ENCODE data around the gene ZNF628. TPM values are rescaled to one million over a fixed set of nuclear protein-coding genes. Genes with fewer than 3 reads are reported as not detected.

ZNF628 gene
- 10 to 100 TPM in 3 of 7 donors, 1 to 10 TPM in 4; 4.4 to 13.6 (median 9.7) TPM for total RNA-seq
- 1 to 10 TPM; 1.4 to 8.2 (median 1.7) TPM for polyA plus RNA-seq
- long read RNA-seq, donor 1, transcript ZNF628-201 (1 exons, 3,177 nt) = major isoform, 6 of 10 reads
- long read RNA-seq, donor 1, partial matches to known transcripts = 0 of 10 reads
- long read RNA-seq, donor 1, other reads (novel, unspliced or antisense) = 0 of 10 reads
- long read RNA-seq, donor 2, partial matches to known transcripts = 0 of 6 reads
- long read RNA-seq, donor 2, other reads (novel, unspliced or antisense) = 0 of 6 reads

GRCh38 chr19:55476100-55476775, at the start of gene ZNF628:
ZNF628 (plus strand) TSS chr19:55476617; CDS start chr19:55479911, 3,294 bp downstream.
- peaks cover 0 to 10% (median 4%) of the 10 kb centered on the region in 6 donors for H3K36me3 ChIP-seq
- DNase-seq = peak; percentile 99
- intact Hi-C loops (cut with DNase I; ENCODE audit: low total_unique reads) = no loop called here
- H3K4me1 ChIP-seq = peaks cover 3 to 50% (median 25%) of the 10 kb centered on the region in 6 donors
- peak within 1 kb of the TSS; percentile 76 to 99 (median 97) for H3K27ac ChIP-seq
- whole genome bisulfite sequencing, 5 donors = 1 to 4% (median 1%) methylated on average over 23 to 61 of the region's 61 CpGs
- peak within 1 kb of the TSS; percentile 50 to 85 (median 59) for H3K4me3 ChIP-seq
- H3K27me3 ChIP-seq (replicated peaks in 1 of 7) = no peaks in the 10 kb centered on the region
- TF ChIP-seq POLR2A (IDR thresholded peaks at IDR 0.05) = peak; percentile 33 to 77 (median 34)
- peak in 1 of 11 experiments; percentile 25 for TF ChIP-seq CTCF (IDR thresholded peaks at IDR 0.05 in 8 of 11, conservative IDR thresholded peaks at IDR 0.05 in 3 of 11)
- TF ChIP-seq POLR2AphosphoS5 (IDR thresholded peaks at IDR 0.05) = peak; percentile 97 to 99 (median 98)
- H3K9me3 ChIP-seq = no peaks in the 10 kb centered on the region

- Histone ChIP-seq H3K4me1 (no peaks in the 10 kb centered on the region), H3K4me3 (no peak overlapping the region), H3K27ac (no peak overlapping the region), H3K27me3 (replicated peaks in 1 of 7) (peaks cover 5 to 88% (median 39%) of the 10 kb centered on the region in 7 donors), H3K9me3 (no peaks in the 10 kb centered on the region), H3K36me3 (no peaks in the 10 kb centered on the region)
- no peak for DNase-seq
- TF ChIP-seq POLR2AphosphoS5 (IDR thresholded peaks at IDR 0.05) = no peak
- WGBS, 5 donors = 86 to 100% (median 92%) methylated on average over 1 of the region's 1 CpG
- intact Hi-C loops (cut with DNase I; ENCODE audit: low total_unique reads) = no loop called here
Observed at GRCh38 chr19:55431183-55431582, 45.2 kb upstream of the ZNF628 start.

GRCh38 chr19:55432241-55432959, 44.0 kb upstream of the ZNF628 start:
- intact Hi-C loops (cut with DNase I; ENCODE audit: low total_unique reads) = no loop called here
- TF ChIP-seq CTCF (IDR thresholded peaks at IDR 0.05 in 8 of 11, conservative IDR thresholded peaks at IDR 0.05 in 3 of 11) = no peak
- no peak for TF ChIP-seq POLR2A (IDR thresholded peaks at IDR 0.05)
- no peak for TF ChIP-seq POLR2AphosphoS5 (IDR thresholded peaks at IDR 0.05)
- no peaks in the 10 kb centered on the region for H3K36me3 ChIP-seq
- H3K27me3 ChIP-seq (replicated peaks in 1 of 7) = peaks cover 3 to 89% (median 46%) of the 10 kb centered on the region in 7 donors
- H3K27ac ChIP-seq = no peak overlapping the region
- no peaks in the 10 kb centered on the region for H3K9me3 ChIP-seq
- 83 to 91% (median 86%) methylated on average over 14 of the region's 14 CpGs for WGBS, 5 donors
- no peaks in the 10 kb centered on the region for H3K4me1 ChIP-seq
- no peak overlapping the region for H3K4me3 ChIP-seq
- no peak for DNase-seq

- Histone ChIP-seq H3K9me3 (no peaks in the 10 kb centered on the region), H3K4me3 (no peak overlapping the region), H3K36me3 (no peaks in the 10 kb centered on the region), H3K27me3 (replicated peaks in 1 of 7) (peaks cover 3 to 90% (median 52%) of the 10 kb centered on the region in 7 donors), H3K27ac (no peak overlapping the region), H3K4me1 (no peaks in the 10 kb centered on the region)
- TF ChIP-seq POLR2AphosphoS5 (IDR thresholded peaks at IDR 0.05) (no peak), CTCF (IDR thresholded peaks at IDR 0.05 in 8 of 11, conservative IDR thresholded peaks at IDR 0.05 in 3 of 11) (no peak)
- intact Hi-C loops (cut with DNase I; ENCODE audit: low total_unique reads) = no loop called here
- 13 to 22% (median 17%) methylated on average over 18 to 48 of the region's 48 CpGs for WGBS, 5 donors
- DNase-seq = no peak
Observed at GRCh38 chr19:55433292-55433691, 43.1 kb upstream of the ZNF628 start.

Measured in spleen (tissue), 13 donors.